GM12872 (cell line): ENCODE results near the gene LLPH.

Experiments
- TF ChIP-seq, protein P1 (sequence below): IDR thresholded peaks from 3 replicates; pipeline ENCODE4 v1.5.1; 2011; ENCODE audit warnings: low read depth, mild to moderate bottlenecking, low read length, moderate library complexity; ENCODE audit not compliant: insufficient read depth

Gene LLPH

DNA sequence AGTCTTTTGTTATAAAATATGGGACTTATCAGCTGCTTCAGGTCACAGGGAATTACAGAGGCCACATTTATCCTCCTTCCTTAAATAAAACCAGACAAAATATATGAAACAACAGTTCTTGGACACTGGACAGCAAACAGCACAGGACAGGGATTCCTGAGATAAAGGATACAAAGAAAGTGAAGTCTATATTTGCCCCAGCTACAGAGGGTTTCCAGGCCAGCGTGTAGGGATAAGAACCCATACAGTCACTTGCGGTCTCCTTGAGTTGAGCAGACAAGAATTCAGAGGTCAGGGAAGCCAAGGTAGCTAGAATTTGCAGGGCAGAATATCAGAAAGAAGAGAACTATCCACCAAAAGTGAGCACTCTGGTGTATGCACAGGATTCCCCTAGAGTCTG lies 8.8 kb upstream of the LLPH start:
- TF ChIP-seq, protein P1, sequence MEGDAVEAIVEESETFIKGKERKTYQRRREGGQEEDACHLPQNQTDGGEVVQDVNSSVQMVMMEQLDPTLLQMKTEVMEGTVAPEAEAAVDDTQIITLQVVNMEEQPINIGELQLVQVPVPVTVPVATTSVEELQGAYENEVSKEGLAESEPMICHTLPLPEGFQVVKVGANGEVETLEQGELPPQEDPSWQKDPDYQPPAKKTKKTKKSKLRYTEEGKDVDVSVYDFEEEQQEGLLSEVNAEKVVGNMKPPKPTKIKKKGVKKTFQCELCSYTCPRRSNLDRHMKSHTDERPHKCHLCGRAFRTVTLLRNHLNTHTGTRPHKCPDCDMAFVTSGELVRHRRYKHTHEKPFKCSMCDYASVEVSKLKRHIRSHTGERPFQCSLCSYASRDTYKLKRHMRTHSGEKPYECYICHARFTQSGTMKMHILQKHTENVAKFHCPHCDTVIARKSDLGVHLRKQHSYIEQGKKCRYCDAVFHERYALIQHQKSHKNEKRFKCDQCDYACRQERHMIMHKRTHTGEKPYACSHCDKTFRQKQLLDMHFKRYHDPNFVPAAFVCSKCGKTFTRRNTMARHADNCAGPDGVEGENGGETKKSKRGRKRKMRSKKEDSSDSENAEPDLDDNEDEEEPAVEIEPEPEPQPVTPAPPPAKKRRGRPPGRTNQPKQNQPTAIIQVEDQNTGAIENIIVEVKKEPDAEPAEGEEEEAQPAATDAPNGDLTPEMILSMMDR = no peak

DNA sequence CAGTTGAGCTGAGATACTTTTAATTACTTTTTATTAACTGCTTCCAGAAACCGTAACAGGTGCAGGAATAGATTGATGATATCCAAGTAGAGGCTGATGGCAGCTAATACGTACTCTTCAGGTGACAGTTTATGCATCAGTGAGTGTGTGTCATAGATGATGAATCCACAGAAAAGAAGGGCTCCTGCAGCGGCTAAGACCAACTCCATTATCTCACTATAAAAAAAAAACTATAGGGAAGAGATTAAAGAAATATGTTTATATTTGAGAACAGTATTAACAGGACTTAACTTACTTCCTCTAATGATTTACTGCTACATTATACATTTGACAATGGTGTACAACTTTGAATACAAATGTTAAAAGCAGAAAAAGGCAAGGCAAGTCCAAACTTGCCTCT lies 7.4 kb upstream of the LLPH start:
- TF ChIP-seq, protein P1 = no peak

DNA sequence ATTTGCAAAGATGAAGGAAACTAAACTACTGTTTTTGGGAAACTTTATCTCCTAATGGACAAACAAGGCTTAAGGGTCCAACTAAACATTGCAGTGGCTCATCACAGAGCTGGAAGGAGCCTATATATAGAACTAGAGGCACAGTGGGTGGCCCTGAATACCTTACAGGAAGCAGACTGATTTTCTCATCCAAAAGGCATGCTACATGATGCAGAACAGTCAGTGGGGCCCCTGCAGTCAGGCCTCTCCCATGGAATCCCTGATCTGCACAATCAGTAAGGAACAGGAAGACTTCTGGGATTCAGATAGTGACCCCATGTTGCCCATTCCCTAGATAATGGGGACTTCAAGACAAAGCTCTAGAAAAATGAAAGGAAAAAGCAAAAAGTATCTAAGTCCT lies 1.9 kb upstream of the LLPH start:
- TF ChIP-seq, protein P1 = no peak

DNA sequence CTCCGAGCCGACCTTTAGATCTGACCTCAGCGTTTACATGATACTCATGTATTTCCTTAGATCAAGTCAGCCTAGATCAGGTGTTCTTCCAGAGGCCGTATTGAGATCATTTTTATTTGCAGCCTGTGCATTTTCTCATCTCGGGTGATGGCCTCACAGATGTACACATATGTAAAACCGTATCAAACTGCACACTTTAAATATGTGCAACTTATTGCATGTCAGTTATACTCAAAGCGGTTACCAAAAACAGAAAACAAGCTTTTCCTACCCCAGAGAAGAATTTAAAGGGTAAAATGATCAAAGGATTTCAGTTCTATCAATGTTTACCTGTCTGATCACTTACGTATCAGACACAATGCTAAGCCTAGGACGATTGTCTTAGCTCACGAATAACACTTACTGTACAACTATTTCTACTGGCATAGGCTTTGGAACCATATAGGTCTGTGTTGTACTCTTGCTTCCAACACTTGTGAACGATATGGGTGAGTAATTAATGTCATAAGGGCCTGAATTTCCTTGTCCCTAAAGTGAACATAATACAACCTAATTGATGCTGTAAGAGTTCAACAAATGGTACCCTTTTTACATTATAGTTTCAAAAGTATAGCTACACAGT lies 628 bp upstream of the LLPH start:
- TF ChIP-seq, protein P1 = no peak

DNA sequence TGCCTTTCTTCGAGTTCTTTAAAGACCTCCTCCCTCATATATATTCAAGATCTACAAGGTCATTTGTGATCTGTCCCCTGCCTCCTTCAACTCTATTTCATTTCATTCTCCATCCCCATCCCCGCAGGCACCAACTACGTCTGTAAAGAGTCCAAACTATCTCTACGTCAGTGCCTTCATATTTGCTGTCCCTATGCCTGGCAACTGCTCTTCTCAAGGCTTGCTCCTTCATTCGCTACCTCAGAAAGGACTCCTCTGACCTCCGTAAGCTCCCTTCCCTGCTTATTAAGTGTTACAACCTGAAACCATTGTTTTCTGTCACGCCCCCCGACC lies 650 bp downstream of the LLPH start:
- TF ChIP-seq, protein P1 = no peak

DNA sequence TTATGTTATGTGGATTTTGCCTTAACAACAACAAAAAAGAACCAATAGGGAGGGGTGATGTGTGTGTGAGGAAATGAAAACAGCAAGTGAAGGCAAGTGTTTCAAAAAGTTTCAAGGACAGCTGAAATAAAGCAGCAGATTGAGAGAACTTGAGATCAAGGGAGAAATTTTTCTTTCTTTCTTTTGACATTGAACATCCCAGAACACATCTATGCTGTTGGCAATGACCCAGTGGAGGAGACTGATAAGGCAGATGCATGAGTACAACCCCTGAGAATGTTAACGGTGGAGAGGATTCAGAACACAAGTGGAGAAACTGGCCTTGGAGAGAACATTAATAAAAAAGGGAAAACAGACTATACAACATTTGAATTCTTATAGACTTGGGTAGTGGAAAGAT lies 2.9 kb downstream of the LLPH start:
- TF ChIP-seq, protein P1 = no peak

DNA sequence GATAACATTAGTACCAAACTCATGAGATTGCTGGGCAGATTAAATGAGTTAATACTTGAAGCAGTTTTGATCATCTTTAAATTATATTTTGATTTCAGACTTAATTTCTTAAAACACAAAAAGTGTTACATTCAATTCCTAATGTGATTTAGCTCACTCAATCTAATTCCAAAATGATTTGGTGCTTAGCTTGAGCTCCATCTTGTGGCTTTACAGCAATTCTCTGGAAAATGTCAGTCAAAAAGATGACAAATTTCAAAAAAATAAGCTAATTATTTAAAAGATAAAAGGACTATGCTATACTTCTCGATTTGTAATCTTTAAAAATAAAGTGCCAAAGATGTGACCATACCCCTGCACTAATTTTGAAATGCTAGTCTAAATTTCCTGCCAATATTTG lies 10.1 kb downstream of the LLPH start:
- TF ChIP-seq, protein P1 = no peak
